Activated naive CD4-positive, alpha-beta T cell treated with Interleukin-2 at 50 U/mL for 16 hours (primary cell): ENCODE measurements around the gene TBL3.
A peak's percentile ranks its signal among the peaks of the same experiment; 100 is the strongest.

Source experiments
- DNase-seq: peaks from one replicate; pipeline ENCODE4 v3.0.0-alpha.2; 2020

TBL3 gene

GRCh38 chr16:1965396-1966001 is 6.4 kb upstream of the TBL3 start:
- DNase-seq, result no peak

- no peak for DNase-seq
Measured at GRCh38 chr16:1966460-1966859, 5.4 kb upstream of the TBL3 start, which contains the start of gene RNF151. TSS of gene RNF151 (plus strand) at chr16:1966856. CDS start at chr16:1966882, 26 bp downstream.

GRCh38 chr16:1968146-1968953 is 3.5 kb upstream of the TBL3 start:
- DNase-seq, result no peak

GRCh38 chr16:1972490-1972877 is 631 bp downstream of the TBL3 start:
- DNase-seq, result no peak

GRCh38 chr16:1973461-1974156 is 1.8 kb downstream of the TBL3 start:
- DNase-seq, result no peak

- DNase-seq, result no peak
Measured at GRCh38 chr16:1974157-1975070, 2.6 kb downstream of the TBL3 start.

- no peak for DNase-seq
Measured at GRCh38 chr16:1975432-1976215, 3.8 kb downstream of the TBL3 start.

GRCh38 chr16:1976216-1976520 is 4.3 kb downstream of the TBL3 start:
- no peak for DNase-seq

GRCh38 chr16:1976951-1977874 is 5.4 kb downstream of the TBL3 start:
- no peak for DNase-seq

GRCh38 chr16:1977875-1978268 is 6.0 kb downstream of the TBL3 start:
- DNase-seq, result no peak

- DNase-seq, result no peak
Measured at GRCh38 chr16:1978476-1979120, 6.7 kb downstream of the TBL3 start.

GRCh38 chr16:1979271-1980029 is 7.6 kb downstream of the TBL3 start:
- peak; percentile 56 for DNase-seq

- no peak for DNase-seq
Measured at GRCh38 chr16:1980030-1980769, 8.3 kb downstream of the TBL3 start.

- no peak for DNase-seq
Measured at GRCh38 chr16:1980770-1981087, 8.9 kb downstream of the TBL3 start.

- DNase-seq, result no peak
Measured at GRCh38 chr16:1981398-1981836, 9.6 kb downstream of the TBL3 start, which contains the start of gene NOXO1. TSS of gene NOXO1 (minus strand) at chr16:1981469. CDS start at chr16:1981179, 290 bp downstream.

GRCh38 chr16:1982013-1982433 is 10.2 kb downstream of the TBL3 start:
- DNase-seq, result no peak

- DNase-seq, result no peak
Measured at GRCh38 chr16:1982991-1983543, 11.2 kb downstream of the TBL3 start.

- peak; percentile 79 for DNase-seq
Measured at GRCh38 chr16:1983544-1984346, 11.9 kb downstream of the TBL3 start, which contains the start of gene GFER. TSS of gene GFER (plus strand) at chr16:1984193. CDS start at chr16:1984219, 26 bp downstream.
